Activated CD8-positive, alpha-beta memory T cell treated with anti-CD3 and anti-CD28 coated beads, Interleukin-2, amount 50 U/mL, for 24 hours (primary cell): ENCODE results near the gene FBXO38.
"Not testable (repeated sequence)": the region's sequence is repeated elsewhere in the genome, so short reads cannot be mapped to it uniquely, and the experiment has no call there.

ENCODE experiments used
- DNase-seq: peaks from one replicate; pipeline ENCODE4 v3.0.0-alpha.2; 2020; ENCODE audit errors: extremely low read depth

Gene FBXO38

DNA sequence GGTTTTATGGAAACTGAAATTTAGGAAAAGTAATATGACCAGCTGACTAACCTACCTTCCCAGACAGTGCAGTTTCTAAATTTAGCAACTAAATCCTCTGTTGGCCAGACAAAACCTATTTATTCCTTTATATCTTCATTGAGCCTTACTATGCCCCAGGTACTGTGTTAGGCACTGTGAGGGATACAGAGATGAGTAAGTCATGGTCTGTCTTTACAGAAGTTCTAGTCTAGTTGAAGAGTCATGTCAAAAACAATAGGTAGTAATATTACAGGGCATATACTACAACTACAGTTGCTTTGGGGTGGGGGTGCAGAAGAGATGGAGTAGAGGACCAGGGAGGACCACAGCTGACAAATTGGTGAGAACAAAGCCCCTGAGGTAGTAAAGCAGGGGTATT lies 42.8 kb downstream of the FBXO38 start:
- no peak for DNase-seq

DNA sequence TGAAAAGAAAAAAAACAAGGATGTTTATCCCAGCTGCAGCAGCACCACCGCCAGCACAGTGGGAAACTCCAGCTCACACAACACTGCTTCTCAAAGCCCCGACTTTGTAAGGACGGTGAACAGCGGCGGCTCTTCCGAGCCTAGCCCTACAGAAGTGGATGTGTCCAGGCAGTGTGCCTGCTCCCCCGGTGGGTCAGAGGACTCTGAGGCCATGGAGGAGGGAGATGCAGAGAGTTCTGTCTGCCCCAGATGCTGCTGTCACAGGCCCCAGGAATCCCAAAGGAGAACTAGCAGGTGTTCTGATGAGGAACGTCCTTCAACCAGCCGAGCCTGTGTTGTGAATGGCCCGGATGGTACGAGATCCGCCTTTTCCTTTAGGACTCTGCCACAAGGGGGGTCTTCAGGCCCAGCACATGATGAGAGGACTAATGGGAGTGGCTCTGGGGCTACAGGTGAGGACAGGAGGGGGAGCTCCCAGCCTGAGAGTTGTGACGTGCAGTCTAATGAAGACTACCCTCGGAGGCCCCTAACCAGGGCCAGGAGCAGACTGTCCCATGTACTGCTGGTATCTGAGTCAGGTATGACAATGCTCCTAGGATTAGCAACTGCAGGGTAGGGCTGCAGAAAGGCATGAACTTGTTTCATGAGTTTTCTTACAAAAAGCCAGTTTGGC lies 43.7 kb downstream of the FBXO38 start:
- no peak for DNase-seq

DNA sequence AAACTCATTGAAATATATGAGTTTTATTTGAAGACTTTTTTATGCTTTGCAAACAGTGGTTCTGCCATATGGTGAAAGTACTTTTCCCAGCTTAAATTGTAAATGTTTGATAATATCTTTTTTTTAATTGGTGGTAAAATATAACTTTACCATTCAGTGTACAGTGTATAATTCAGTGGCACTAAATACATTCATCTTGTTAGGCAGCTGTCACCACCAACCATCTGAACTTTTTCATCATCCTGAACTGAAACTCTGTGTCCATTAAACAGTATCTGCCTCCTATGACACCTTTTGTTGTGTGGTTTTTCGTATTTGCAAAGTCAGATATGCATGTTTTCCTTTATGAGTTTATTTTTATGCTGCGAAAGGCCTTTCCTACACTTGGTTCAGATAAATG lies 45.1 kb downstream of the FBXO38 start:
- DNase-seq, result no peak

DNA sequence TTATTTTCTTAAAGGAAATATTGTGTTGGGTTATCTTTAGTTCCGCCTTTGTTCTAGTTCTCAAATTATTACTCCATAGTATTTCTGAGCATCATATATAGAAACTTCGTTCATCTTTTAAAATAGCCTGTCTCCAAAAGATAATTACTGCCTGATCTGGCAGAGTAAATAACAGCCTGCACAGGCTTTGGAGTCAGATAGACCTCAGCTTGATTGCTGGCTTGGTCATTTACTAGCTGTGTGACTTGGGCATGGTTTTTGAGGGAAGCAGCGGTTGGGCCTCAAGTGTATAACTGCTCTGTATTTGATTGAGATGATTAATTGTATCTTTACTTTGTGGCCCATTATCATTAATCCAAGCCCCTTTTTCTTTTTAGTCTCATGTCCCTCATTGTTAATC lies 50.1 kb downstream of the FBXO38 start:
- DNase-seq, result no peak

GRCh38 chr5:148436029-148436428 lies 52.3 kb downstream of the FBXO38 start:
- no peak for DNase-seq

GRCh38 chr5:148437249-148437648 lies 53.5 kb downstream of the FBXO38 start:
- no peak for DNase-seq

DNA sequence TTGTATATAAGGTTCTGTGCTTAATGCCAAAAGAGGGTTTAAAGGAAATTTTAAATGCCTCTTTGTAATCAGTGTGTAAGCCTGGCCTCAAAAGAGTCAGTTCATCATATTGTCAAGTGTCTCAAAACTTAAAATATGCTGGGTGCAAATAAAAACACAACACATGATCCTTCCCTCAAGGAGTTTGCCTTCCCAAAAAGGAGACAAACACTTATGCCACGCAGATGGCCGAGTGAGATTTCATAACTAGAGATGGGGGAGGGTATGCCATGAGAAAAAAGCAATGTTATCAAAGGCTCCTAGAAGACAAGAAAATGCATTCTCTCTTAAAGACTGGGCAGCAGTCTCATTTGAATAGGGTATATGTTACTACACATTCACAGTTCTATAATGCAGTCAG lies 55.2 kb downstream of the FBXO38 start:
- DNase-seq, result no peak

DNA sequence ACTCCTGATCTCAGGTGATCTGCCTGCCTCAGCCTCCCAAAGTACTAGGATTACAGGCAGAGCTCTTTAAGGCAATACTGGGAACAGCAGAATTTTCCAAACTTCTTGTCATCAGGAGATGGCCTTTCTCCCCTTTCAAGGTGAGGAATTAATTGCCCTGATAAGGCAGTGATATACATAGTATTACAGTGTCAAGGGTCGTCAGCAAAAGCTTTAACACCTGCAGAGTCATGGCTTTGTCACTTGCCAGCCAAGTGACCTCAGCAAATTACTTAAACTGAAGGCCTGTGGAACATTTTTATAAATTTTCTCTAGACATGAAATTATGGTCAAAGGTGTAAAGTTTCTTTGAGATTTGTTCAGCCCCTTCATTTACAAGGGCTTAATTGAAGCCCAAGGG lies 59.5 kb downstream of the FBXO38 start:
- no peak for DNase-seq

DNA sequence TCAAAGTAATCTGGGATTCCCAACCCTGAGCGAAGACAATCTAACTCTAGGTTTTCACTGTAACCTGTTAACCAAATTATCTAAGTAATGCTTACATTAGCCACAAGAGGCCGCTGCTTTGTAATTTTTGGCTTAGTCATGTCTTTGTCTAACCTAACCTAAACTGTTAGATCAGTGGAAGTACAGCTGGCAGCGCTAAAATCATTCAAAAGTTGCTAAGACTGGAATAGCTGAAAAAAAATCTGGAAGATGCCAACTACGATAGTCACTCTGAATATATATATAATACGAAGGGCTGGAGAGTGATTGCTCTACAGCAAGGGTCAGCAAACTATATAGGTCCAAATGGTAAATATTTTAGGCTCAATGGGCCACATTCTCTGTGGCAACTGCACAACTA lies 60.2 kb downstream of the FBXO38 start:
- peak; percentile 14 for DNase-seq

DNA sequence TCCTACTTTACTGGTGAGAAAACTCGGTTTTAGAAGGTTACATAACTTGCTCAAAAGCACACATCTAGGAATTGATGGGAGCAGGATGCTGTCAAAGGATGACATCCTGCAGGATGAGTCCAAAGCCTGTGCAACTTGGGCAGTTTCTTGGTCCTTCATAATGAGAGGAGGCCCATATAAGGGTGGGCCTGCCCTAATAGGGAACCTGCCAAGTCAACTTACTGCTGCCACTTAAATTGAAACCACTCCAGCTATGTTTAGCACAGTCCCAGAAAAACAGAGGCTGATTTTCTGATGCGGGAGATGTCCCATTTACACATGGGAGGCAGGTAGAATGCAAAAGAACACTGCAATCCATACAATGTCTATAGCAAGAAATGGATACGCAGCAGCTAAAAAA lies 61.8 kb downstream of the FBXO38 start:
- no peak for DNase-seq

DNA sequence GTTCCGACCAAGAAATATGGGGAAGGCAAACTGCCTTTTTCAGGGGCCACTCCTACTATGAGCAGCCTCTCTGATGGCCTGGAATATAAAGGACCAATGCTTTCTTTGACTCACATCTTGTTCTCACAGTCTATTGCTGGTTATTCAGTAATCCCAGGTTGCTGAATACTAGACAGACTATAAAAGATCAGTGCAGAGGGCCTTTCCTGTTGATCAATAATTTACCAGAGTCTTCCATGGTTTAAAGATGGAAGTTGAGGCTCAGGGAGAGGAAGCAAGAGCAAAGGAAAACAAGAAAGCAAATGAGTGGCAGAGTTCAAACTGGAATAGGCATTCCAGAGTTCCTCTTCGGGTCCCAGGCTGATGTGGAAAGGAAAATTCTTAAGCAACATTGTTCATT lies 62.9 kb downstream of the FBXO38 start:
- no peak for DNase-seq

- DNase-seq, result no peak
Observed at GRCh38 chr5:148452499-148453193, 68.9 kb downstream of the FBXO38 start.

DNA sequence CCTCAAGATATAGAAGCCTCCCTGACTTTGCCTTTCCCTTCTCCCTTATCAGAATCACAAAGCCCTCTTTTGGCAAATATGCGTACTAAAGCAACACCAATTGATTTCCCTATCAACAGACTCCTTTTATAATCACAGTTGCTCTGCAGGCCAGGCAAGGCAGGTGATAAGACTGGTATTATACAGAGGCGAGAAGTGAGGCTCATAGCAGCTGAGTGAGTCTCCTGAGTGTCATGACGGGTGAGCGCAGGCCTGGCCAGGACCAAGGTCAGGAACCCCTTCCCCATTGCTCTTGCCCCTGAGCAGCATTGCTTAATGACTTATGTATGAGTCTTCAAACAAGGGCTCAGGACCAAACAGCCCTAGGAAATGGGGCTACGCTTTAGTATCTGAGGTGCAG lies 70.8 kb downstream of the FBXO38 start:
- DNase-seq, result no peak

- no peak for DNase-seq
Observed at GRCh38 chr5:148455185-148455584, 71.4 kb downstream of the FBXO38 start.

GRCh38 chr5:148457183-148457620 lies 73.4 kb downstream of the FBXO38 start:
- DNase-seq, result no peak

- no peak for DNase-seq
Observed at GRCh38 chr5:148458036-148458888, 74.5 kb downstream of the FBXO38 start.

- no peak for DNase-seq
Observed at GRCh38 chr5:148459669-148460068, 75.9 kb downstream of the FBXO38 start.

GRCh38 chr5:148465381-148466235 lies 81.8 kb downstream of the FBXO38 start:
- no peak for DNase-seq

GRCh38 chr5:148466236-148466580 lies 82.5 kb downstream of the FBXO38 start:
- DNase-seq, result no peak

- no peak for DNase-seq
Observed at GRCh38 chr5:148467958-148468357, 84.2 kb downstream of the FBXO38 start.

GRCh38 chr5:148468746-148469145 lies 85.0 kb downstream of the FBXO38 start:
- not testable (repeated sequence) for DNase-seq

GRCh38 chr5:148469501-148469935 lies 85.8 kb downstream of the FBXO38 start:
- no peak for DNase-seq
